K562 (cell line): ENCODE measurements around the gene DDX54. TPM values are rescaled to one million over a fixed set of nuclear protein-coding genes. Genes with fewer than 3 reads are reported as not detected.
A peak's percentile ranks its signal among the peaks of the same experiment; 100 is the strongest.

Source experiments
- CAMTA2 ChIP-seq: fragments of 250-450 bp; sonication (Bioruptor Pico); conservative IDR thresholded peaks from 2 replicates; pipeline ENCODE4 v1.5.1; 2022
- KDM4B ChIP-seq, 2 experiments: fragments of 450-650 bp in 1 of 2; sonication (generic) in 1 of 2; IDR thresholded peaks; 2 replicates each; pipeline ENCODE4 v1.6.1; 2016 to 2017; ENCODE audit warnings: borderline replicate concordance in 2 of 2, antibody characterized with exemption in 1 of 2, low read depth in 1 of 2, mild to moderate bottlenecking in 1 of 2
- KLF16 ChIP-seq: IDR thresholded peaks from 2 replicates; pipeline ENCODE4 v1.6.1; 2016; ENCODE audit warnings: antibody characterized with exemption
- POLR2G ChIP-seq: fragments of 200-400 bp; formaldehyde crosslinking; IDR thresholded peaks from 2 replicates; pipeline ENCODE4 v1.6.1; 2017; ENCODE audit warnings: low read depth, mild to moderate bottlenecking, antibody characterized with exemption, low read length, moderate library complexity
- RBFOX2 ChIP-seq: fragments of 200-400 bp; formaldehyde crosslinking; IDR thresholded peaks from 2 replicates; pipeline ENCODE4 v1.6.1; 2017; ENCODE audit warnings: low read depth, mild to moderate bottlenecking, low read length, moderate library complexity
- SMC3 ChIP-seq: conservative IDR thresholded peaks from 2 replicates; pipeline ENCODE4 v1.6.1; 2011; ENCODE audit warnings: low read depth, low read length, improper control_type of control experiment; ENCODE audit not compliant: insufficient read depth
- STAT6 ChIP-seq: sonication (generic); formaldehyde crosslinking; IDR thresholded peaks from 2 replicates; pipeline ENCODE4 v1.8.1; 2023; ENCODE audit warnings: mild to moderate bottlenecking, missing genetic modification reagents
- TARDBP ChIP-seq: fragments of 450-650 bp; IDR thresholded peaks from 2 replicates; pipeline ENCODE4 v1.6.1; 2016
- TFE3 ChIP-seq: fragments of 450-650 bp; formaldehyde crosslinking; IDR thresholded peaks from 2 replicates; pipeline ENCODE4 v1.4.0; 2020; ENCODE audit warnings: mild to moderate bottlenecking, mixed read lengths
- polyA plus RNA-seq, 8 experiments: library from polyadenylated mRNA; depleted of rRNA in 4 of 8; stranded (reverse) in 5 of 8; unstranded in 3 of 8; fragments of >200 nt; fragmentation: Nextera tagmentation in 2 of 8; fragmentation: Illumina TruSeq in 1 of 8; extraction: Ambion mirVana in 2 of 8; extraction: Trizol in 1 of 8; gene quantifications; 2 replicates each; pipeline versions ENCODE4 v1.2.1 to v1.2.3, GENCODE V29; 2011 to 2014; ENCODE audit warnings: inconsistent platforms in 1 of 8, missing spikeins in 1 of 8
- total RNA-seq, 7 experiments: library from RNA; depleted of rRNA in 6 of 7; stranded (reverse); fragments of >200 nt in 6 of 7; fragmentation: Illumina TruSeq in 2 of 7; extraction: Trizol in 2 of 7; gene quantifications; 2 replicates each; pipeline versions ENCODE4 v1.2.1 to v1.2.3, GENCODE V29; 2011 to 2021; ENCODE audit warnings: low replicate concordance in 1 of 7
- TF ChIP-seq, protein P1 (sequence below): fragments of 450-650 bp; IDR thresholded peaks from 2 replicates; pipeline ENCODE4 v1.6.1; 2016; ENCODE audit warnings: borderline replicate concordance
- TF ChIP-seq, protein P2 (sequence below): fragments of 250-450 bp; sonication (Bioruptor Pico); IDR thresholded peaks from 2 replicates; pipeline ENCODE4 v1.9.0; 2021; ENCODE audit warnings: mild to moderate bottlenecking, inconsistent platforms
- TF ChIP-seq, protein P3 (sequence below): sonication (generic); formaldehyde crosslinking; IDR thresholded peaks from 2 replicates; pipeline ENCODE4 v1.8.0; 2022; ENCODE audit warnings: missing genetic modification reagents, mild to moderate bottlenecking, moderate library complexity, borderline replicate concordance
- TF ChIP-seq, protein P4 (sequence below), 3 experiments: IDR thresholded peaks in 2 of 3; conservative IDR thresholded peaks in 1 of 3; 2 replicates each; pipeline ENCODE4 v1.5.1; 2011 to 2012; ENCODE audit warnings: low read length in 3 of 3, mild to moderate bottlenecking in 3 of 3, control low read depth in 2 of 3, improper control_type of control experiment in 1 of 3, inconsistent platforms in 1 of 3, low read depth in 1 of 3, mixed read lengths in 1 of 3, moderate library complexity in 1 of 3; ENCODE audit not compliant: insufficient read depth in 2 of 3

Gene DDX54
- total and polyA plus RNA-seq, 9 of the 15 experiments (the other 6 are each of a cell fraction or from before 2014, with no cell fraction given): 1.4 to 135 (median 51.4) TPM

DNA sequence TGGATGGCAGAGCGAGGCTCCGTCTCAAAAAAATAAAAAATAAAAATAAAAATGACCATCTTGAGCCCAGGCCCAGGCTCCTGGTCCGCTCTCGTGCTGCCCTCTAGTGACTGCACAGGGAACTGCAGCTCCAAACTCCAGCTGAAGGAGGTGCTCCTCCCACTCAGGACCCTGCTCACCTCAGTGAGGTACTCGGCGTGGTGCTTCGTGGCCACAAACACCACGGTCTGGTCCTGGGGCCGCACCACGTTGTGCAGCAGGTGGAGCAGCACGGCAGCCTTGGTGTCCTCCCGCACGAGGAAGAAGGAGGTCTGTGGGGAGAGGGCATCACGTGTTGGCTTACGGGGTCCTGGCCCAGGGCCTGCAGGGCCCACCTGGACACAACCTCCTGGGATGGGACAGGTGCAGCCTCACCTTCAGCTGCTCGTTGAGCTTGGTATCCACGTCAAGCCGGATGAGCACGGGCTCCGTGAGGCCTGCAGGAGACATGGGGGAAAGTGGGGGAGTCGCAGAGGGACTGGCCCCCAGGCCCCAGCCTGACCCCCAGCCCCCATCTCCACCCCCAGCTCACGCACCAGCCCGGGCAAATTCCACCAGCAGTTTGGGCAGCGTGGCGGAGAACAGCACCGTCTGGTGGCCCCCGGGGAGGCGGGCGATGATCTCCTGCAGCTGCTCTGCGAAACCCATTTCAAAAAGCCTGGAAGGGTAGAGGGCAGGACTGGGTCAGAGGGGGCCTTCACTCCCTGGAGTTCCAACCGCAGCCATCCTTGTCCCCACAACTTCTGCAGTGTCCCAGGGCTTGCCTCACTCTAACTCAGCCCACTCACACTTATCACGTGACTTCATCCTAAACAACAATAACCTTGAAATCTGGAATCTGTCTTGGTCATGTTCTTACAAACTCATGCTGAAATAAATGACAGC is 10.6 kb downstream of the DDX54 start (continued):
- TF ChIP-seq STAT6 (0 out of 2 replicates have a peak, but pooled peaks have one; percentile 44), TARDBP (no peak), KLF16 (peak; percentile 69; the same call in 1 of the 2 replicates), CAMTA2 (no peak), POLR2G (peak; percentile 57), TFE3 (CRISPR knock-in tag) (peak; percentile 68), KDM4B (IDR thresholded peaks at IDR 0.05; ENCODE audit: borderline replicate concordance in 2 of 2, low read depth in 1 of 2) (peak in 1 of 2 experiments; percentile 43; a peak in 1 of 4 replicates), SMC3 (peak; percentile 61), RBFOX2 (peak; percentile 60)
- TF ChIP-seq, protein P1, sequence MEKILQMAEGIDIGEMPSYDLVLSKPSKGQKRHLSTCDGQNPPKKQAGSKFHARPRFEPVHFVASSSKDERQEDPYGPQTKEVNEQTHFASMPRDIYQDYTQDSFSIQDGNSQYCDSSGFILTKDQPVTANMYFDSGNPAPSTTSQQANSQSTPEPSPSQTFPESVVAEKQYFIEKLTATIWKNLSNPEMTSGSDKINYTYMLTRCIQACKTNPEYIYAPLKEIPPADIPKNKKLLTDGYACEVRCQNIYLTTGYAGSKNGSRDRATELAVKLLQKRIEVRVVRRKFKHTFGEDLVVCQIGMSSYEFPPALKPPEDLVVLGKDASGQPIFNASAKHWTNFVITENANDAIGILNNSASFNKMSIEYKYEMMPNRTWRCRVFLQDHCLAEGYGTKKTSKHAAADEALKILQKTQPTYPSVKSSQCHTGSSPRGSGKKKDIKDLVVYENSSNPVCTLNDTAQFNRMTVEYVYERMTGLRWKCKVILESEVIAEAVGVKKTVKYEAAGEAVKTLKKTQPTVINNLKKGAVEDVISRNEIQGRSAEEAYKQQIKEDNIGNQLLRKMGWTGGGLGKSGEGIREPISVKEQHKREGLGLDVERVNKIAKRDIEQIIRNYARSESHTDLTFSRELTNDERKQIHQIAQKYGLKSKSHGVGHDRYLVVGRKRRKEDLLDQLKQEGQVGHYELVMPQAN: no peak
- TF ChIP-seq, protein P2, sequence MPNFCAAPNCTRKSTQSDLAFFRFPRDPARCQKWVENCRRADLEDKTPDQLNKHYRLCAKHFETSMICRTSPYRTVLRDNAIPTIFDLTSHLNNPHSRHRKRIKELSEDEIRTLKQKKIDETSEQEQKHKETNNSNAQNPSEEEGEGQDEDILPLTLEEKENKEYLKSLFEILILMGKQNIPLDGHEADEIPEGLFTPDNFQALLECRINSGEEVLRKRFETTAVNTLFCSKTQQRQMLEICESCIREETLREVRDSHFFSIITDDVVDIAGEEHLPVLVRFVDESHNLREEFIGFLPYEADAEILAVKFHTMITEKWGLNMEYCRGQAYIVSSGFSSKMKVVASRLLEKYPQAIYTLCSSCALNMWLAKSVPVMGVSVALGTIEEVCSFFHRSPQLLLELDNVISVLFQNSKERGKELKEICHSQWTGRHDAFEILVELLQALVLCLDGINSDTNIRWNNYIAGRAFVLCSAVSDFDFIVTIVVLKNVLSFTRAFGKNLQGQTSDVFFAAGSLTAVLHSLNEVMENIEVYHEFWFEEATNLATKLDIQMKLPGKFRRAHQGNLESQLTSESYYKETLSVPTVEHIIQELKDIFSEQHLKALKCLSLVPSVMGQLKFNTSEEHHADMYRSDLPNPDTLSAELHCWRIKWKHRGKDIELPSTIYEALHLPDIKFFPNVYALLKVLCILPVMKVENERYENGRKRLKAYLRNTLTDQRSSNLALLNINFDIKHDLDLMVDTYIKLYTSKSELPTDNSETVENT (CRISPR knock-in tag): no peak
- TF ChIP-seq, protein P3, sequence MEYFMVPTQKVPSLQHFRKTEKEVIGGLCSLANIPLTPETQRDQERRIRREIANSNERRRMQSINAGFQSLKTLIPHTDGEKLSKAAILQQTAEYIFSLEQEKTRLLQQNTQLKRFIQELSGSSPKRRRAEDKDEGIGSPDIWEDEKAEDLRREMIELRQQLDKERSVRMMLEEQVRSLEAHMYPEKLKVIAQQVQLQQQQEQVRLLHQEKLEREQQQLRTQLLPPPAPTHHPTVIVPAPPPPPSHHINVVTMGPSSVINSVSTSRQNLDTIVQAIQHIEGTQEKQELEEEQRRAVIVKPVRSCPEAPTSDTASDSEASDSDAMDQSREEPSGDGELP: peak; percentile 89
- TF ChIP-seq, protein P4, sequence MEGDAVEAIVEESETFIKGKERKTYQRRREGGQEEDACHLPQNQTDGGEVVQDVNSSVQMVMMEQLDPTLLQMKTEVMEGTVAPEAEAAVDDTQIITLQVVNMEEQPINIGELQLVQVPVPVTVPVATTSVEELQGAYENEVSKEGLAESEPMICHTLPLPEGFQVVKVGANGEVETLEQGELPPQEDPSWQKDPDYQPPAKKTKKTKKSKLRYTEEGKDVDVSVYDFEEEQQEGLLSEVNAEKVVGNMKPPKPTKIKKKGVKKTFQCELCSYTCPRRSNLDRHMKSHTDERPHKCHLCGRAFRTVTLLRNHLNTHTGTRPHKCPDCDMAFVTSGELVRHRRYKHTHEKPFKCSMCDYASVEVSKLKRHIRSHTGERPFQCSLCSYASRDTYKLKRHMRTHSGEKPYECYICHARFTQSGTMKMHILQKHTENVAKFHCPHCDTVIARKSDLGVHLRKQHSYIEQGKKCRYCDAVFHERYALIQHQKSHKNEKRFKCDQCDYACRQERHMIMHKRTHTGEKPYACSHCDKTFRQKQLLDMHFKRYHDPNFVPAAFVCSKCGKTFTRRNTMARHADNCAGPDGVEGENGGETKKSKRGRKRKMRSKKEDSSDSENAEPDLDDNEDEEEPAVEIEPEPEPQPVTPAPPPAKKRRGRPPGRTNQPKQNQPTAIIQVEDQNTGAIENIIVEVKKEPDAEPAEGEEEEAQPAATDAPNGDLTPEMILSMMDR (IDR thresholded peaks at IDR 0.05 in 2 of 3, conservative IDR thresholded peaks at IDR 0.05 in 1 of 3; ENCODE audit: insufficient read depth in 2 of 3, low read depth in 1 of 3, low read length in 3 of 3): peak; percentile 93 to 97 (median 94)
